Posterior vena cava (tissue), 2 donors: ENCODE measurements around the gene IL15RA. TPM values are rescaled to one million over a fixed set of nuclear protein-coding genes. Genes with fewer than 3 reads are reported as not detected.

Experiments used
- DNase-seq: peaks from one replicate; pipeline ENCODE4 v3.0.0-alpha.2; 2020; ENCODE audit warnings: low spot score
- intact Hi-C, 2 donors: fragments of 100-400 bp; cut with DNase I; formaldehyde crosslinking; loops; one replicate each; pipeline versions ENCODE4 v1.14.1 to v1.14.2; 2022 to 2023
- total RNA-seq, 2 donors: library from RNA; stranded (reverse); fragmentation: NEBNext Ultra II Directional; extraction: Animal tissue kit (Norgen Biotek cat#: 25700); gene quantifications; one replicate each; pipeline ENCODE4 v1.2.1, GENCODE V29; 2021
- donor health status: DM: yes; HTN: yes; CAD: no.
- donor health status: DM: yes; HTN: yes; CAD: no.

Gene IL15RA
- total RNA-seq, 2 donors from 2014 or later: 16.9 to 20.9 TPM

DNA sequence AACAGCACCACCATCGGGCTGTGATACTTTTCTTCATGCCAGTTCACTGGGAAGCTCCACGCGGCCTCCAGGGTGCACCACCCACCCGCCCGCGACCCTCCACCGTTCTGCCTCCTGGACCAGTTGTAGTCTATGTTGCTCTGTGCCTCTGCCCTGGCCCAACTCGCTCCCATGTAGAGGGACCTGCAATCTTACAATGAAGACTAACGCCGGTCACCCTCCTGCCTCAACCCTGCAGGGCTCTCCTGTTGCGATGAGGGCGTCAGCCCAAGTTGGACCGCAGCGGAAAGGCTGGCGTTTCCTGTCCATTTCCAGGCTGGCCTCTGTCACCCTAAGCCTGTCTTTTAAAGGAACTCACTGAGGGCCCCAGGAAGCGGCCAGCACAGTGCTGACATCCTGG is 34.9 kb downstream of the IL15RA start:
- intact Hi-C loops: loop anchor here in 1 of 2 donors (10.0 kb wide), 1 partner anchor 142 kb away; the partner anchor contains the start of gene RBM17
- DNase-seq: peak; percentile 89

DNA sequence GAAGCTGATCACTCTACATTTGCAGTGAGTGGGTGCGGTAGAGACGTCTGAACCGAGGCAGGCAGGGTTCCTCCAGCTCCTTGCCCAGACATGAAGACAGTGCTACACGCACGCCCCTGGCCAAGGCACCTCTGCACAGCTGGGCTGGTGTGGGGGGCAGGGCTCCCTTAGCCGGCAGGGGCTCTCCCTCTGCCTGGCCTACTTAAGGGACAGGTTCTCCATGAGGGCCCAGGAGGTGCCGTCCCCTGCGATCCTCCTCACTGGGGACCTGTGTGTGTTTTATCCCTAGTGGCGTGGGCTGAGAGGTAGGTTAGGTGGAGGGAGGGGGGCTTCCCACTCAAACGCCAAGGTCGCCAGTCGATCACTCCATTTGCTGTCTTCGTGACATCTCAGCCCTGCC is 35.3 kb downstream of the IL15RA start:
- intact Hi-C loops: loop anchor here in 1 of 2 donors (10.0 kb wide), 1 partner anchor 143 kb away; the partner anchor contains the start of gene RBM17
- no peak for DNase-seq

DNA sequence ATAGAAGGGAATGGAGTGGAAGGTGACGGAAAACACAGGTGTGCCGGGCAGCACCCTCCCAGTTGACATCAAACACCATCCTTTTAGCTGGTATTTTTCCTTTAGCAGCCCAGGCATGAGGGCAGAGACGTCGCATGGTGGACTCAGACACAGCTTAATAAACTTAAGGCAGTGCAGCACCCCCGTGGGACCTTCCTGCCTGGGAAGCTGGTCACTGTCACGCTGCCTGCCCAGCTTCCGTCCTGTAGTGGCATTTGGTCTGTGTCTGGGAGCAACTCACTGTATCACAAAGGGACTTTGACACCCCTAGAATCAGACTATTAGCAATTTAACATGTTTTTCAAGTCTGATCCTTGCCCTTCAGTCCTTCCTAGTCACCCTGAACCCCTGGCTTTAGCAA is 35.8 kb downstream of the IL15RA start:
- intact Hi-C loops: loop anchor here in 1 of 2 donors (10.0 kb wide), 1 partner anchor 143 kb away; the partner anchor contains the start of gene RBM17
- no peak for DNase-seq

DNA sequence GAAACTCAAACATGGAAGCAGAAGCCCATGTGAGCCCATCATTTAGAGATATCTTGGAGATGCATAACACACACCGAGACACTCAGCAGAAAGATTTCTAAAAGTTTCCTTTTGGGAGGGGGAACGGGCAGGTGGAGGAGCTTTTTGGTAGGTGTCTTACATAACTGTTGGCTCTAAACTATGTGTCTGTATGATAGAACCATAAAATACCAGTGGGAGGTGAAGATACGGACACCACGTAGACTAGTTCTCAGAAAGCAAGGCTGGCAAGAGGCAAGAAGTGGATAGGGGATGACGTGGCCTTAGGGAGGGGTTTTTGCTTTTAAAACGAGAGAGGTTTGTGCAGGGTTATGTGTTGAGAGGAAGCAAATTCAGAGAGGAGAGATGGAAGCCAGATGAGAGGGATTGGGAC is 36.5 kb downstream of the IL15RA start:
- intact Hi-C loops: loop anchor here in 1 of 2 donors (10.0 kb wide), 1 partner anchor 144 kb away; the partner anchor contains the start of gene RBM17
- DNase-seq: no peak

DNA sequence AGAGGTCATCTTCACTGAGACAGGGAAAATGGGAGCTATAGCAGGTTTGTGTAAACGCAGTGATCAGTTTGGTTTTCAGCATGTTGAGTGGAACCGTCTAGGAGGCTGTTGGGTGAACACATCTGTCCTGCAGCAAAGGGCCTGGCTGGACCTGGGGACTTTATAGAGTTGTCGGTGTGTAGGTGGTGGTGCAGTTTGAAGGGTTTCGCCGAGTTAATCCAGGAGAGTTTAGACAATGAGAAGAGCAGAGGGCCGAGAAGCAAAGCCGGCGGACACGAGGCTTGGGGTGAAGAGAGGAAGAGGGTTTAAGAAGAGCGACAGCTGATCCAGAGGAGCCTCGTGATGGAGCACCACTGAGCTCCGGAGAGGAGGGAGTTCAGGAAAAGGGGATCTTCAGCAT is 39.1 kb downstream of the IL15RA start:
- no peak for DNase-seq
- intact Hi-C loops: no loop called here

DNA sequence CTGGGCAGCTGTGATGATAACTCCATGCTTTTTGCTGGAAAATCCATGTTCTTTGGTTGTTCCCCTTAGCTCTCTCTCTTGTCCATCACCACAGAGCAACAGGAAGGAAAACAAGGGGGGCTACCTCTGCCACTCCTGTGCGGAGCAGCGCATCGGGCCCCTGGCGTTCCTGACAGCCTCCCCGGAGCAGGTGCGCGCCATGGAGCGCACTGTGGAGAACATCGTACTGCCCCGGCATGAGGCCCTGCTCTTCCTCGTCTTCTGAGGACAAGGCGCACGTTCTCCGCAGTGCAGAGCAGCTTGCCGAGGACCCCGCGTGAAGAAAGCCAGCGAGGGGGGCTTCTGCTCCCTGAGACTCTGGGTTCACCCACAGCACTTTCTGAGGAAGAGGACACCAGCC is 40.3 kb downstream of the IL15RA start:
- no peak for DNase-seq
- intact Hi-C loops: no loop called here

DNA sequence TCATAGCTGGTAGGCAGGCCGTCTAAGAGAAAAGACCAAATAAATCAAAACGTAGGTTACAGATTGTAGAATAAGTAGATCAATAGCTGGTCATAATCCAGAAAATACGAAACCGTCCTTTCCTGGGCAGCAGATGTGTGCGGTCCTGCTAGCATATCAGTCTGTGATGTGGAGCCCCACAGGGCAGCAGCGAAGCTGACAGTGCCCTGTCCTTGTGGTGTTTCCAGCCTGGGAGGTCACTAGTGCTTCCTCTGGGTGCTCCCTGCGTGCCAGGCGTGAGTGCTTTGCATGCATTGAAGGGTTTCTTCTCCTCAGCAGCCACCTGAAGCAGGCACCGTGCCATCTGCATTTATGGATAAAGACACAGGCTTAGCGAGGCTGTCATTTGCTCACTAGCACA is 41.7 kb downstream of the IL15RA start:
- intact Hi-C loops: no loop called here
- DNase-seq: no peak

DNA sequence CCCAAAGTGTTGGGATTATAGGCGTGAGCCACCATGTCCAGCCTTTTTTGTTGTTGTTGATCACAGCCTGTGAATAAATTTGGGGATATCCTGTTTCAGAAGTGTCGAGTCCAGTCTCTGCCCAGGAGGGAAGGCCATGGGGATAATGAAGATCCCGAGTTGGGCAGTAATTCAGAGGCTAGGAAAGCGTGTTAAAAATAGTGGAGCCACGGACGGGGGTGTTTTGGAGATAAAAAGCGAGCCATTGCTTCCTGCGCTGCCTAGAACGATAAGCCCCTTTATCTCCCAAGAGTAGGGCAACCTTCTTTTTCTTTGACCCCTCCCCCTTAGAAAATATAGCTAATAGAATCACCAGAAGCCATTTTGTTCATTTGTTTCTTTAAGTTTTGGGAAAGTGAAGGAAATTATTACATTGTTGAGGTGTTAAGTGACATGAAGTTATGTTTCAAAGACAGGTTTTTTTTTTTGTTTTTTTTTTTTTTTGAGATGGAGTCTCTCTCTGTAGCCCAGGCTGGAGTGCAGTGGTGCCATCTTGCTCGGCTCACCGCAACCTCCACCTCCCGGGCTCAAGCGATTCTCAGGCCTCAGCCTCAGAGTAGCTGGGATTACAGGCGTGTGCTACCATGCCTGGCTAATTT is 43.3 kb downstream of the IL15RA start:
- no peak for DNase-seq
- intact Hi-C loops: no loop called here

DNA sequence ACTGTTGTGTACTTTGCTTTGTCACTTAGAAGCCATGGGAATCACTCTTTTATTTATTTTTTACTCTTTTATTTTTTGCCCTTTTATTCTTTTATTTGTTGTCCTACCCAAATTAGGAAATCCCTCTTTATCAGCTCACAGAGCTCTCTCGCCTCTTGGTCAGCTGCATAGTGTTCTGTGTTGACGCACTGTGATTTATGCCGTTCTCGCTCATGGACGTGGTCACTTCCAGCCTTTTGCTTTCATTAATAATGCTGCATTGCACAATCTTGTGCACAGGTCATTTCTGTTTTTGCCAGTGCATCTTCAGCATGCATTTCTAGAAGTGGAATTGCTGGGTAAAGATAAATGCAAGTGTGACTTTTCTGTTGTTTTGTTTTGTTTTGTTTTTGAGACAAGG is 45.0 kb downstream of the IL15RA start:
- DNase-seq: no peak

DNA sequence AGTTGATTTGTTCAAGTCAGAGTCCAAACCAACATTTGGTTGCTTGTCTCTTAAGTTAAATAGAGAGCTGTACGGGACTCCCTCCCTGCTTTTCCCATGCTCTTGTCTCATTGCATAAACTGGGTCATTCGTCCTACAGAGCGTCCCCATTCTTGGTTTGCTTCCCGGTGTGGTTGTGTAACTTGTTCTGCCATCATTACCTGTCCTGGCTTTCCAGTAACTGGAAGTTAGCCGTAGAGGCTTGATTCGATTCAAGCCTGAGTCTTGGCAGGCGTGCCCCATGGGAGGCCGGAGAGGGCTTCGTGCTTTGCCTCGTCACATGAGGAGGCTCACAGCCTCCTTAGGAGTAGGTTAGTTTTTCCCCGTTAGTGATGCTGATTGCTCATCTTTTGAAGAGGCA is 47.1 kb downstream of the IL15RA start:
- intact Hi-C loops: no loop called here
- no peak for DNase-seq

More for the DNA sequence above, 45.0 kb downstream of the IL15RA start:
- intact Hi-C loops: no loop called here

DNA sequence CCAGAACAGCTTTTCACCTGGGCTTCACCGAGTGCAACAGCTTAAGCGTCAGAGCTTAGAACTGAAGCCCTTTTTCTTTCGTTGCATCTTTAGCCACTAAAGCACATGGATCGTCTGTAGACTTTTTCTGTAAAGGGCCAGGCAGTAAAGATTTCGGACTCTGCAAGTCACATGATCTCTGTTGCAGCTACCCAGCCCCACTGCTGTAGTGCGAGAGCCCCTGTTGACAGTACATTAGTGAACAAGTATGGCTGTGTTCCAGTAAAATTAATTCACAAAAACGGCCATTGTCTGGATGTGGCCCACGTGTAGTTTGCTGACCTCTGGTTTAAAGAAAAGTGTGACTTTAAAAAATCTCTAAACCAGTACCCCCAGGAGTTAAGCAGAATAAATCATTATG is 47.9 kb downstream of the IL15RA start:
- intact Hi-C loops: no loop called here
- no peak for DNase-seq

DNA sequence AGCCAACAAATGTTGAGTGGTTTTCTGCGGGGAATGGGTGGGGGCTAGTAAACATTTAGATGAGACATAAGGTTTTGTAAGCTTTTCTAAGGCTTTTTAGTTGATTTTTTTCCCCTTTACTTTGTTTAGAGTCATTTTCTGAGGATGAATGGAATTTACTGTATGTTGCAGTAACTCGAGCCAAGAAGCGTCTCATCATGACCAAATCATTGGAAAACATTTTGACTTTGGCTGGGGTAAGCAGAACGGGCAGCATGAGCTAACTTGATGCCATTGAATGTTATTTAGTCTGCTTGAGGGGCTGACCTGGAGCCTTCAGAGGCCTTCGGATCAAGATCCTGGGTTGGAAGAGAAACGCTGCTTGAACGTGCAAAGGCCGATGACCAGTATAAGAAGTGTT is 50.0 kb downstream of the IL15RA start:
- intact Hi-C loops: no loop called here
- DNase-seq: no peak

DNA sequence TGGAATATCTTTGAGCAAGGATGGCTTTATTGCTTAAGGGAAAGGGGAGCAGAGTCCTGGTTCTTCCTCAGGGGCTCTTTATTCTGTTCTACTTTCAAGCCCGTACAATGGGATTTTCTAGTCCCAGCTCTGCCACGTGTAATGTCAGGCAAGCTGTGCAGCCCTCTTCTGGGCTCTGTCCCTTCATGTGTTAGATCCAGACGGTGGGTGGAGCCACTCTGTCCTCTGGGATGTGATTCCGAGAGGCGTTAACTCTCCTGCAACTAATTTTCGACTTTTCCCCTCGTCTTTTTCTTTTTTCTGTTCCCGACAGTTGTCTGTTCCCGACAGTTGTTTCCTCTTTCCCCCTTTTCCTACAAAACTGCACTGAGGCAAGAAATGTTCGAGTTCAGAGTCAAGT is 52.5 kb downstream of the IL15RA start:
- DNase-seq: no peak
- intact Hi-C loops: no loop called here

DNA sequence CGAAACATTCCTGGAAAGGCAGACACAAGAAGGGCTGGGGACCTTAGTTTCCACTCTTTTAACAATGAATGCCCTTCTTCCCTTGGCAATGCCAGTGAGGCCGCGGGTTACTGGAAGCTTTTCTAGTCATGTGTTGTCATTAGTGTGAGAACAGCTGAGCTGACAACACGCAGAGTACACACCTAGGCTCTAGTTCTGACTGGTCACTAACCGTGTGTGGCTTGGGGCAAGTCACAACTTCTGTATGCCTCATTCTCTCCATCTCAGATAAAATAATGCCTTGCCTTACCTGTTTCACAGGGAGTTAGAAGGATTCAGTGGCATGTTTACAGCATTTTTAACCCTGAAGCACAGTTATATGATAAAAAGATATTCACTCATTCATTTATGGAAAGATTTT is 55.6 kb downstream of the IL15RA start:
- no peak for DNase-seq
- intact Hi-C loops: no loop called here

DNA sequence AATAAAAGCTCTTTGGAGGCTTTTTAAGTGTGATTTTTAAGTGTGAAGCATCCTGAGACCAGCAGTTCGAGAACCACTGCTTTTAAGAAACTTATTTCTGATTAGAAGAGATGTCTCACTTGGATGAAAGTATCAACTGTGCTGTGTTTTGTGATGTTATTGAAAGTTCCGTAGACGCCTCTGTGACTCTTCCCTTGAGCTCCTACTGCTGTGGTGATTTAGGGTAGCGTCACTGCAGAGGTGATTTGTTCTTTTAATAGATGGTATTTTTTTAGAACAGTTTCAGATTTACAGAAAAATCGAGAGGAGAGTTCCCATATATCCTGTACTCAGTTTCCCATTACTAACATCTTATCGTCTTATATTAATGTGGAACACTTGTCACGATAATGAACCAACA is 57.8 kb downstream of the IL15RA start:
- DNase-seq: peak; percentile 1
- intact Hi-C loops: no loop called here

DNA sequence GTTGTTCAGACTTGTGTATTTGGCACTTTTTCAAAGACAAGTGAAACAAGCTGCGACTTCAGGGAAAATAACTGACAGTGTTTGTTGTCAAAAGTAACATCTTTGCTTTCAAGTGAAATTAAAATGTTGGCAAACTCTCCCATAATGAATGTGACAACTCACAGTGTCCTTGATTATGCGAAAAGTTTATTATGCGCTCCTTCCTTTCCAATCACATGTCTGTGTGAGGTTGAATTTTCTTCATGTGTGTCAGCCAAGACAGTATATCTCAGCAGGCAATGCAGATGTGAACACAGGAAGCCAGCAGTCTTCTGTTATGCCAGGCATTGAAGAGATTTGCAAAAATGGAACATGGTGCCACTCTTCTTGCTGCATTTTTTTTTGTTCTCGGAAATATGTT is 58.6 kb downstream of the IL15RA start:
- DNase-seq: no peak
- intact Hi-C loops: no loop called here

DNA sequence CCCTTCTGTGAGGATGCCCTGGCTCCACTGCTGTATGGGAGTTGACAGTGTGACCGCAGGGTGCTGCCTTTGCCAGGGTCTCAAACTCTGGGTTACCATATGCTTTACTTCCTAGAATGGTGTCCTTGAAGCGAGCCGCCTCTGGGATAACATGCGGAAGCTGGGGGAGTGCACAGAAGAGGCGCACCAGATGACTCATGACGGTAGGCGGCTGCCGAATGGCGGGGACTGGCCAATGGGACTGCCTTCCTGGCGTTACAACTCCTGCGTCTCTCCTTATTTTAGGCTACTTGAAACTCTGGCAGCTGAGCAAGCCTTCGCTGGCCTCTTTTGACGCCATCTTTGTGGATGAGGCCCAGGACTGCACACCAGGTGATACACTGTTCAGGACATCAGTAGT is 60.0 kb downstream of the IL15RA start:
- intact Hi-C loops: no loop called here
- peak; percentile 68 for DNase-seq

DNA sequence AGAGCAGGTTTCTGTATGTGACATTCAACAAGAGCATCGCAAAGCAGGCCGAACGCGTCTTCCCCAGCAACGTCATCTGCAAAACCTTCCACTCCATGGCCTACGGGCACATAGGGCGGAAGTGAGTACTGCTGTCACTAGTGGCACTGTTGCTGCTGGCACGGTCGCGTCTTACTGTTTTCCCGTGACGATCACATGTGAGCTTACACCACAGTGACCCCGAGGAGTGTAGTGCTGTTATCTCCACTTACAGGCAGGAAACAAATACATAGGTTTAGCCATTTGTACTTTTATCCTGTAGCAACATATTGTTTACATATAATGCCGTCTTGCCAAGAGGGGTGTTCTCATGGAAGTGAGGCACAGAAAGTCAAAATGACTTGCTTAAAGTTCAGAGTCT is 61.9 kb downstream of the IL15RA start:
- intact Hi-C loops: no loop called here
- DNase-seq: no peak

DNA sequence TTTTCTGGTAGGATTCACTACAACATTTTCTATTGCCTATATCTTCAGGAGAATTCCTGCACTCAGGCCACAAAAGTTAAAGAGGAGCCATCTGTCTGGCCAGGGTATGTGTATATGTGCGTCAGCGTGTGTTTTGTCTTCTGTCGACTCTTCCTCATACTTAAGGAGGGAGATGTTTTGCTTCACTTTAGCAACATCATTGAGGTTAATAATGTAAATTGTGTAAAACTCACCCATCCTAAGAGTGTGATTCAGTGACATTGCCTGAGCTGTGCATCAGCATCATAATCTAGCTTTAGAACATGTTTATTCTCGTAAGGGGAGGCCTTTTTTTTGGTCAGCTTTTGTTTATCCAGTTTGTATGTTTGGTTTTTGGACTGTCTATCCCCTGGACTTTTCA is 63.6 kb downstream of the IL15RA start:
- DNase-seq: peak; percentile 3
- intact Hi-C loops: no loop called here

DNA sequence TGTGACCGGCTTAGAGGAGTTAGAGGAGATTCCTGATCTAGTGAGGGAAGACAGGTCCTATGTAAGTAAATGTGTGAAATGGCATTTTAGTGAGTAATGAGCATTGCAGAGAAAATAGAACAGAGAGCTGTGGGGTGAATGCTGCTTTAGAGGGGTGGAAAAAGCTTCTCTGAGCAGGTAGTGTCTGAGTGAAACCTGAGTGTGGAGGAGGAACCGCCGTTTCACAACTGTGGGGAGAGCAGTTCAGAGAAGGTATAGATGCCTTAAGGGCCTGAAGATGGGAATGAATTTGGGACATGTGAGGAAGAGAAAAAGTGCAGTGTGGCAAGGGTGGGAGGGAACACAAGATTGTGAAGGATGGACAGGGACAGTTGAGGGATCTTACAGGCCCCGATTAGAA is 65.7 kb downstream of the IL15RA start:
- intact Hi-C loops: no loop called here
- DNase-seq: no peak

DNA sequence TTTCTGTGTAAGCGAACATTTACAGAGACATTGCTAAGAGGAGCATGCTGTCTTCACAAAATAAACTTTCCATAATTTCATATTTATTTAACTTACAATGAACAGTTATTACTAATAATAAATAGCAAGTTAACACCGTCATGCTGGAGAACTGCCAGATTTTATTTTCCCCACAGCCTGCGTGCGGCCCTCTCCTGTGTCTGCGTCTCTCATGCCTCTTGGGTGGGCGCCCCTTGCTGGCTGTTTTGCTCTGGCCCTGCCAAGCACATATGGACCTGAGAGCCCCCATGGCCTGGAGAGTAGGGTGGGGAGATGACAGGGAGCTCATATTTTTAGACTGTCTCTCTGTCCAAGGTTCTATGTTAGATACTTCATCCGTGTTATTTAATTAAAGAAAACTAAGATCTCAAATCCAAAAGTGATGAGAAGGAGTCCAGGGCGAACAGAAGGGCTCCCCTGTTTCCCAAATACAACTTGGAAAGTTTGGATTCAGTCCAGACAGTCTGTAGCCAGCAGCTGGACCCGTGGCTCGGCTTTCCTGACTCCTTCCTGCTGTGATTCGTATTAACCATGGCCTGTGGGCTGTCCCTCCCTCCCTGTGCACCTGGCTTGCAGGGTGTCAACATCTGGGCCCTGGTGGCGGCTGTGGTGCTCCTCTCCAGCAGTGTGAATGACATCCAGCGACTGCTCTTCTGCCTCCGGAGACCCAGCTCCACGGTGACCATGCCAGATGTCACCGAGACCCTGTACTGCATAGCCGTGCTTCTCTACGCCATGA is 66.8 kb downstream of the IL15RA start:
- peak; percentile 67 for DNase-seq
- intact Hi-C loops: no loop called here
